Peyer's patch (tissue), 4 donors: ENCODE results near the gene GPR78. TPM values are rescaled to one million over a fixed set of nuclear protein-coding genes. Genes with fewer than 3 reads are reported as not detected.

Experiments used
- DNase-seq, 3 donors: peaks; one replicate each; pipeline ENCODE4 v3.0.0-alpha.2; 2017 to 2019
- H3K27ac ChIP-seq, 4 donors: fragments of 200-600 bp; sonication (generic); one replicate each; pipeline ENCODE4 v1.5.1; 2016 to 2019
- H3K27me3 ChIP-seq, 2 donors: fragments of 200-600 bp; sonication (generic); one replicate each; pipeline ENCODE4 v1.5.1; 2019
- H3K36me3 ChIP-seq, 3 donors: fragments of 200-600 bp; sonication (generic); one replicate each; pipeline ENCODE4 v1.5.1; 2016 to 2019
- H3K4me1 ChIP-seq, 4 donors: fragments of 200-600 bp; sonication (generic); one replicate each; pipeline ENCODE4 v1.5.1; 2016 to 2019
- H3K4me3 ChIP-seq, 4 donors: fragments of 200-600 bp; sonication (generic); 1 replicate in 3 of 4; 2 replicates in 1 of 4; pipeline ENCODE4 v1.5.1; 2016 to 2019; ENCODE audit warnings: mild to moderate bottlenecking in 1 of 4
- H3K9me3 ChIP-seq, 4 donors: fragments of 200-600 bp; sonication (generic); one replicate each; pipeline ENCODE4 v1.5.1; 2016 to 2019; ENCODE audit warnings: mild to moderate bottlenecking in 1 of 4
- CTCF ChIP-seq, 6 experiments: fragments of 450-650 bp in 4 of 6; fragments of 200-600 bp in 2 of 6; sonication (generic) in 1 of 6; IDR thresholded peaks; one replicate each; pipeline ENCODE4 v1.5.1; 2017 to 2019; ENCODE audit warnings: antibody characterized with exemption in 6 of 6, mild to moderate bottlenecking in 3 of 6, moderate library complexity in 1 of 6
- POLR2A ChIP-seq, 2 donors: fragments of 450-650 bp; IDR thresholded peaks; one replicate each; pipeline ENCODE4 v1.5.1; 2017; ENCODE audit warnings: antibody characterized with exemption in 2 of 2, mild to moderate bottlenecking in 2 of 2, moderate library complexity in 2 of 2
- total RNA-seq, 4 donors: library from RNA; depleted of rRNA; stranded (reverse); fragments of >200 nt; gene quantifications; one replicate each; pipeline ENCODE4 v1.1.0, GENCODE V29; 2016

Gene GPR78
- total RNA-seq, 4 donors from 2014 or later: not detected

GRCh38 chr4:8585721-8586212 lies 5.6 kb downstream of the GPR78 start:
- Histone ChIP-seq H3K27me3 (peaks cover 0 to 5% of the 10 kb centered on the region in 2 donors), H3K9me3 (no peaks in the 10 kb centered on the region), H3K4me1 (no peaks in the 10 kb centered on the region), H3K27ac (no peak overlapping the region), H3K36me3 (no peaks in the 10 kb centered on the region), H3K4me3 (no peak overlapping the region)
- TF ChIP-seq CTCF (IDR thresholded peaks at IDR 0.05): no peak
- TF ChIP-seq POLR2A (IDR thresholded peaks at IDR 0.05): no peak
- DNase-seq: no peak

GRCh38 chr4:8586246-8586645 lies 6.1 kb downstream of the GPR78 start:
- H3K27me3 ChIP-seq: no peaks in the 10 kb centered on the region
- H3K36me3 ChIP-seq: no peaks in the 10 kb centered on the region
- TF ChIP-seq POLR2A (IDR thresholded peaks at IDR 0.05) (no peak), CTCF (IDR thresholded peaks at IDR 0.05) (no peak)
- no peak overlapping the region for H3K27ac ChIP-seq
- DNase-seq: no peak
- H3K4me3 ChIP-seq: no peak overlapping the region
- no peaks in the 10 kb centered on the region for H3K4me1 ChIP-seq
- H3K9me3 ChIP-seq: no peaks in the 10 kb centered on the region

GRCh38 chr4:8586671-8587468 lies 6.7 kb downstream of the GPR78 start:
- Histone ChIP-seq H3K4me1 (no peaks in the 10 kb centered on the region), H3K27me3 (no peaks in the 10 kb centered on the region), H3K9me3 (no peaks in the 10 kb centered on the region), H3K27ac (no peak overlapping the region), H3K4me3 (no peak overlapping the region), H3K36me3 (no peaks in the 10 kb centered on the region)
- TF ChIP-seq CTCF (IDR thresholded peaks at IDR 0.05) (no peak), POLR2A (IDR thresholded peaks at IDR 0.05) (no peak)
- DNase-seq: no peak

GRCh38 chr4:8587469-8588195 lies 7.4 kb downstream of the GPR78 start:
- H3K36me3 ChIP-seq: no peaks in the 10 kb centered on the region
- H3K9me3 ChIP-seq: no peaks in the 10 kb centered on the region
- TF ChIP-seq POLR2A (IDR thresholded peaks at IDR 0.05): no peak
- no peak for TF ChIP-seq CTCF (IDR thresholded peaks at IDR 0.05)
- H3K27me3 ChIP-seq: peaks cover 0 to 4% of the 10 kb centered on the region in 2 donors
- peak in 1 of 3 donors; percentile 34 for DNase-seq
- no peak overlapping the region for H3K27ac ChIP-seq
- no peaks in the 10 kb centered on the region for H3K4me1 ChIP-seq
- no peak overlapping the region for H3K4me3 ChIP-seq

GRCh38 chr4:8588196-8588470 lies 7.9 kb downstream of the GPR78 start:
- peaks cover 0 to 9% of the 10 kb centered on the region in 2 donors for H3K27me3 ChIP-seq
- TF ChIP-seq CTCF (IDR thresholded peaks at IDR 0.05) (no peak), POLR2A (IDR thresholded peaks at IDR 0.05) (no peak)
- no peak overlapping the region for H3K4me3 ChIP-seq
- no peak for DNase-seq
- no peaks in the 10 kb centered on the region for H3K36me3 ChIP-seq
- no peaks in the 10 kb centered on the region for H3K4me1 ChIP-seq
- no peak overlapping the region for H3K27ac ChIP-seq
- no peaks in the 10 kb centered on the region for H3K9me3 ChIP-seq
